Brain microvascular endothelial cell (primary cell): ENCODE measurements around the gene VRK1.
A peak's percentile ranks its signal among the peaks of the same experiment; 100 is the strongest.

Source experiments
- DNase-seq: peaks from one replicate; pipeline ENCODE4 v3.0.0-alpha.2; 2020
- H3K27ac ChIP-seq: fragments of 250-450 bp; sonication (Bioruptor Pico); 2 replicates; pipeline ENCODE4 v1.5.1; 2020; ENCODE audit warnings: mild to moderate bottlenecking, moderate library complexity
- H3K27me3 ChIP-seq: fragments of 250-450 bp; sonication (Bioruptor Pico); replicated peaks from 2 replicates; pipeline ENCODE4 v1.5.1; 2020; ENCODE audit warnings: mild to moderate bottlenecking
- H3K36me3 ChIP-seq: fragments of 250-450 bp; sonication (Bioruptor Pico); replicated peaks from 2 replicates; pipeline ENCODE4 v1.5.1; 2020; ENCODE audit warnings: mild to moderate bottlenecking
- H3K4me3 ChIP-seq: 2 replicates; pipeline ENCODE4 v1.5.1; 2011; ENCODE audit warnings: low read depth, mild to moderate bottlenecking, control low read depth, low read length, moderate library complexity
- CTCF ChIP-seq: IDR thresholded peaks from 2 replicates; pipeline ENCODE4 v1.5.1; 2011; ENCODE audit warnings: low read depth, mild to moderate bottlenecking, moderate library complexity, low read length, control low read depth, inconsistent platforms; ENCODE audit errors: missing control alignments
- in situ Hi-C: cut with HindIII; loops from 2 replicates; pipeline ENCODE4 v1.10.0; 2017; ENCODE audit warnings: low sequenced_read_pairs, low pct_ligation_motif_present

Gene VRK1

GRCh38 chr14:96817750-96818666 lies 20.8 kb downstream of the VRK1 start:
- H3K36me3 ChIP-seq: no peaks in the 10 kb centered on the region
- H3K4me3 ChIP-seq: no peak overlapping the region
- no peak overlapping the region for H3K27ac ChIP-seq
- TF ChIP-seq CTCF: no peak
- DNase-seq: no peak
- H3K27me3 ChIP-seq: no peaks in the 10 kb centered on the region
- in situ Hi-C loops: no loop called here

- no peaks in the 10 kb centered on the region for H3K27me3 ChIP-seq
- no peaks in the 10 kb centered on the region for H3K36me3 ChIP-seq
- in situ Hi-C loops: no loop called here
- H3K27ac ChIP-seq: no peak overlapping the region
- no peak overlapping the region for H3K4me3 ChIP-seq
- DNase-seq: no peak
- no peak for TF ChIP-seq CTCF
Measured at GRCh38 chr14:96821501-96821900, 24.3 kb downstream of the VRK1 start.

GRCh38 chr14:96823652-96824051 lies 26.5 kb downstream of the VRK1 start:
- in situ Hi-C loops: no loop called here

GRCh38 chr14:96824283-96824682 lies 27.1 kb downstream of the VRK1 start:
- TF ChIP-seq CTCF: no peak
- DNase-seq: peak; percentile 64
- in situ Hi-C loops: no loop called here
- Histone ChIP-seq H3K27me3 (no peaks in the 10 kb centered on the region), H3K27ac (no peak overlapping the region), H3K36me3 (no peaks in the 10 kb centered on the region), H3K4me3 (no peak overlapping the region)

More at GRCh38 chr14:96823652-96824051, 26.5 kb downstream of the VRK1 start:
- Histone ChIP-seq H3K4me3 (no peak overlapping the region), H3K36me3 (no peaks in the 10 kb centered on the region), H3K27me3 (no peaks in the 10 kb centered on the region), H3K27ac (no peak overlapping the region)
- no peak for TF ChIP-seq CTCF
- DNase-seq: no peak

- Histone ChIP-seq H3K27me3 (no peaks in the 10 kb centered on the region), H3K27ac (no peak overlapping the region), H3K36me3 (no peaks in the 10 kb centered on the region), H3K4me3 (no peak overlapping the region)
- DNase-seq: no peak
- in situ Hi-C loops: no loop called here
- TF ChIP-seq CTCF: no peak
Measured at GRCh38 chr14:96826818-96827217, 29.6 kb downstream of the VRK1 start.
